ENCODE measurements around the gene KHNYN.

The KHNYN gene

GRCh38 chr14:24388474-24389179 lies 41.1 kb upstream of the KHNYN start:
- Histone ChIP-seq H3F3A (ENCODE audit: insufficient read depth) (no peaks in the 10 kb centered on the region), H3K79me2 (ENCODE audit: insufficient read depth, low read length) (no peaks in the 10 kb centered on the region), H3K9me3 (ENCODE audit: insufficient read depth, low read length) (no peaks in the 10 kb centered on the region), H3K36me3 (ENCODE audit: low read length) (no peaks in the 10 kb centered on the region), H3K9me2 (replicated peaks; ENCODE audit: insufficient read depth, low read length) (no peaks in the 10 kb centered on the region), H3K4me3 (ENCODE audit: insufficient read depth, low read length, poor library complexity, severe bottlenecking) (no peak overlapping the region), H4K20me1 (ENCODE audit: low read depth, low read length) (no peaks in the 10 kb centered on the region), H2AFZ (ENCODE audit: low read depth, low read length, severe bottlenecking) (no peak overlapping the region), H3K9ac (ENCODE audit: low read length) (no peak overlapping the region), H3K27ac (ENCODE audit: low read depth, low read length) (no peak overlapping the region), H3K4me2 (ENCODE audit: low read depth, low read length, poor library complexity, severe bottlenecking) (no peak overlapping the region), H3K27me3 (ENCODE audit: low read length) (no peaks in the 10 kb centered on the region)
- TF ChIP-seq CTCF (IDR thresholded peaks at IDR 0.05; ENCODE audit: insufficient read depth, low read length, poor library complexity, severe bottlenecking) = no peak
- no peak for TF ChIP-seq EZH2phosphoT487 (conservative IDR thresholded peaks at IDR 0.05; ENCODE audit: low read length)

DNA sequence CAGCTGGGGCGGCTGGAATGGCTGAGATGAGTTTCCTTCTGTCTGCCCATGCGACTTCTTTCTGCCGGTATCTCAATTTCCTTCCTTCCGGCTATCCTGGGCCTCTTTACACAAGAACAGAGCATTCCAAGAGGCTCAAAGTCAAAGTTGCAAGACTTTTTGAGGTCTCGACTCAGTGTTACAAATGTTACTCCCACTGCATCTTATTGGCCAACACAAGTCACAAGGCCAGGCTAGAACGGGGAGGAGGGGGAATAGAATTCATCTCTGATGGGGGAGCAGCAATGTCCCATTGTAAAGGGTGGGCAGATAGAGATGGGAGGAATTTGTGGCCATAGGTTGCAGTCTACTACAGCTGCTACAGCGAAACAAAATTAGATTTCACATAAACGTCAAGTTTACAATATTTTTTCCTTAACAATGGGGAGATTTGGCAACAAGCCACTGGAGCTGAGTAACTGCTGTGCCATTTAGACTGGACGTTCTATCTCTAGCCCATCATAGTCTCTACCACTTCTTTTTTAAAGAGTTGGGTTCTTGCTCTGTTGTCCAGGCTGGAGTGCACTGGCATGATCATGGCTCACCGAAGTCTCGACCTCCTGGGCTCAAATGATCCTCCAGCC lies 40.4 kb upstream of the KHNYN start:
- Histone ChIP-seq H3K9me3 (ENCODE audit: insufficient read depth, low read length) (no peaks in the 10 kb centered on the region), H3K4me2 (ENCODE audit: low read depth, low read length, poor library complexity, severe bottlenecking) (no peak overlapping the region), H3K9me2 (replicated peaks; ENCODE audit: insufficient read depth, low read length) (no peaks in the 10 kb centered on the region), H3K36me3 (ENCODE audit: low read length) (no peaks in the 10 kb centered on the region), H3K9ac (ENCODE audit: low read length) (no peak overlapping the region), H3K27me3 (ENCODE audit: low read length) (no peaks in the 10 kb centered on the region), H4K20me1 (ENCODE audit: low read depth, low read length) (no peaks in the 10 kb centered on the region), H3F3A (ENCODE audit: insufficient read depth) (no peaks in the 10 kb centered on the region), H3K79me2 (ENCODE audit: insufficient read depth, low read length) (no peaks in the 10 kb centered on the region), H3K4me3 (ENCODE audit: insufficient read depth, low read length, poor library complexity, severe bottlenecking) (no peak overlapping the region), H3K27ac (ENCODE audit: low read depth, low read length) (no peak overlapping the region), H2AFZ (ENCODE audit: low read depth, low read length, severe bottlenecking) (no peak overlapping the region)
- TF ChIP-seq CTCF (IDR thresholded peaks at IDR 0.05; ENCODE audit: insufficient read depth, low read length, poor library complexity, severe bottlenecking) = no peak
- TF ChIP-seq EZH2phosphoT487 (conservative IDR thresholded peaks at IDR 0.05; ENCODE audit: low read length) = no peak

GRCh38 chr14:24390701-24391468 lies 38.9 kb upstream of the KHNYN start:
- Histone ChIP-seq H3K27me3 (ENCODE audit: low read length) (no peaks in the 10 kb centered on the region), H3K9ac (ENCODE audit: low read length) (no peak overlapping the region), H3K4me3 (ENCODE audit: insufficient read depth, low read length, poor library complexity, severe bottlenecking) (no peak overlapping the region), H3K36me3 (ENCODE audit: low read length) (no peaks in the 10 kb centered on the region), H3K27ac (ENCODE audit: low read depth, low read length) (no peak overlapping the region), H4K20me1 (ENCODE audit: low read depth, low read length) (no peaks in the 10 kb centered on the region), H3K4me2 (ENCODE audit: low read depth, low read length, poor library complexity, severe bottlenecking) (no peak overlapping the region), H3K9me2 (replicated peaks; ENCODE audit: insufficient read depth, low read length) (no peaks in the 10 kb centered on the region), H3F3A (ENCODE audit: insufficient read depth) (no peaks in the 10 kb centered on the region), H3K79me2 (ENCODE audit: insufficient read depth, low read length) (no peaks in the 10 kb centered on the region), H2AFZ (ENCODE audit: low read depth, low read length, severe bottlenecking) (no peak overlapping the region), H3K9me3 (ENCODE audit: insufficient read depth, low read length) (no peaks in the 10 kb centered on the region)
- TF ChIP-seq EZH2phosphoT487 (conservative IDR thresholded peaks at IDR 0.05; ENCODE audit: low read length) = no peak
- no peak for TF ChIP-seq CTCF (IDR thresholded peaks at IDR 0.05; ENCODE audit: insufficient read depth, low read length, poor library complexity, severe bottlenecking)
